GM19025 (cell line): Measurements from ENCODE around the gene PRXL2A.

Source experiments
- ATAC-seq: cut with Tn5 transposase; IDR thresholded peaks from one replicate; pipeline ENCODE4 v1.9.1; 2021; ENCODE audit warnings: mild to moderate bottlenecking, low read depth, moderate library complexity; ENCODE audit not compliant: unreplicated experiment

PRXL2A gene

GRCh38 chr10:80442879-80443278, 34.5 kb downstream of the PRXL2A start:
- ATAC-seq = no peak

DNA sequence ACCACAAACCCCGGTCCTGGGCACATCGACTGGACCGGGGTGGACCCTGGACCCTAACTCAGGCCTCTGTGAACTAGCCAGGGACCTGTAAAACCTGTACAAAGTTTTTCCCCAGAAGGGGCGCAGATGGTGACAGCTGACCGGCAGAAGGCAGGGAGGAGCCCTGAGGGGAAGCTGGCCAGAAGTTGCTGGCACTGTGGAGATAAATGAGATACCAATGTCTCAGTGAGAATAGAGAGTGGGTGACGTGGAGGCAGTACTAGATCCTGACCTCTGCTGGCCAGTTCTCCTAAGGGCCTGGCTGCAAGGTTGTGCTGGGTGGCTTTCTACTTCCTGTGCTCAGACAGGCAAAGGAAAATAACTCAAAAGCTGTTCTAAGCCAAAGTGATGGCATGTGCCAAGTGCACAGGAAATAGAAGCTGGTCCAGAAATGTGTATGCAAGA, 35.2 kb downstream of the PRXL2A start:
- ATAC-seq = no peak

DNA sequence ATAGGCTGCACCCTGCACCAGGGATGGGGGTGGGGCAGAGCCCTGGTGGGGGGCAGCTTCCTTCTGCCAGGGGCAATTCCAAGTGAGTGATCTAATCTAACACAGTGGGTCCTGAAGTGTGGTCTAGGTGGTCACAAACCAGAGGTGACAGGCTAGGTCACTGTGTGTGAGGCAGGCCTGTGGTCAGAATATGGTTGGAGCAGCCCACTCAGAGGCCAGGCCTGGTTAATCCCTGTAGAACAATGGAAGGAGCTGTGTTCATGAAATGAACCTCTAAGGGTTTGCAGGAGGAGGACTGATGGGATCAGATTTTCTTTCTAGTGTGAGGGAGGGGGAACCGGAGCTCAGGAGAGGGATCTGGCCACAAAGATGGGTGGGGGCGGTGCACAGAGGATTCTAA, 35.8 kb downstream of the PRXL2A start:
- ATAC-seq = no peak

GRCh38 chr10:80444646-80445319, 36.4 kb downstream of the PRXL2A start:
- peak; percentile 78 for ATAC-seq

DNA sequence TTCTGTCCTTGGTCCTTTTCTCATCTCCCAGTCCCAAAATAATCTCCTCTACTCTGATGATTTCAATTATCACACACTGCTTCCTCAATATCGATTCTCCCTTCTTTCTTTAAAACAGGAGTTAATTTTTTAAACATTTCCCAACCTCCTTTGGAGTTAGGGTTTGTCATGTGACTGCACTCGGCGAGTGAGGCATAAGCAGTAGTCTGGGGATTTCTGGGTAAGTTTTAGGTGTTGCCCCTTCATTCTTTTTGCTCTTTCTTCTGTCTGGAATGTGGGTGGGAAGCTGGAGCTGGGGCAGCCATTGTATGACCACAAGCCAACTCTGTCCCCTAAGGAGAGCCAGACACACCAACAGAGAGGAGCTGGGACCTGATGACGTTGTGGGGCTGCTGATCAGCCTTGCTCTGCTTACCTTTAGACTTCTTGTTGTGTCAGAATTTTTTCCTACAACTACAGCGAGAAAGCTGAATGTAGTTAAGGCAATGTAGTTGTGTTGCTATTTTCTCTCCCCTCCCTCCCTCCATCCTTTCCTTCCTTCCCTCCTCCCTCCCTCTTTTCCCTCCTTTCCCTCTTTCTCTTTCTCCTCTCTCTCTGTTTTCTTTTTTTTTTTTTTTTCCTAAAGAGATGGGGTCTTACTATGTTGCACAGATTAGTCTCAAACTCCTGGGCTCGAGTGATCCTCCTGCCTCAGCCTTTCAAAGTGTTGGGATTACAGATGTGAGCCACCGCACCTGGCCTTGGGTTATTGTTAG, 39.3 kb downstream of the PRXL2A start:
- no peak for ATAC-seq

GRCh38 chr10:80448209-80448942, 40.0 kb downstream of the PRXL2A start:
- ATAC-seq = no peak

GRCh38 chr10:80449520-80449919, 41.2 kb downstream of the PRXL2A start:
- no peak for ATAC-seq

DNA sequence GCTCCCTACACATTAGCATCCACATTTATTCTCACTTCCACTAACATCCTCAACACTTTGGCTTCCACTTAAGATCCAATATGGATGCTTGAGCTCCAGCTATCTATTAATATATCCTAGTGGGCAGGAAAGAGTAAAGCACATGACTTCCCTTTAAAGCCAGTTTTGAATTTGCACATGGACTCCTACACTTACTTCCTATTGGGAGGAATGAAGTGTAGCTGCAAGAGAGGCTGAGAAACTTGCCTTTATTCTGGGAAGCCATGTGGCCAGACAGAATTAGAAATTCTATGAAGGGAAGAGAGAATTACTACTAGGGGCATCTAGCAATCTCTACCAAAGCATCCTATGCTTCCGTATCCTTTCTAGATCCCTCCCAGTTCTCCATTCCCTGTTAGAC, 42.8 kb downstream of the PRXL2A start:
- ATAC-seq = no peak

DNA sequence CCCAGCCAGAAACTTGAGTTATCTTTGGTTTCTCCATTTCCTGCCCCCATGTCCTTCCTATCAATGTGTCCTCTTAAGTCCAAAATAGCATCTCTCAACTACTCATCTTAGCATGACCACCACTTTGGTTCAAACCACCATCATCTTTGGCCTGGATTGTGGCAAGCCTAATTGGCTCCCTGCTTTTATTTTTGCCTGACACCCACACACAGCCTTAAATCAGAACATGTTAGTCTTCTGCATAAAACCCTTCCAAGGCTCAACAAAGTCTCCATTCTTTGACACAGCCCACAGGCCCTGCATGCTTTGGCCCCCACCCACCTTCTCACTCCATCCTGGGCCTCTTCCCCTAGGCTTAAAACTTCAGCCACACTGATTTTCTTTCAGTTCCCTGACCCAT, 43.7 kb downstream of the PRXL2A start:
- ATAC-seq = no peak

DNA sequence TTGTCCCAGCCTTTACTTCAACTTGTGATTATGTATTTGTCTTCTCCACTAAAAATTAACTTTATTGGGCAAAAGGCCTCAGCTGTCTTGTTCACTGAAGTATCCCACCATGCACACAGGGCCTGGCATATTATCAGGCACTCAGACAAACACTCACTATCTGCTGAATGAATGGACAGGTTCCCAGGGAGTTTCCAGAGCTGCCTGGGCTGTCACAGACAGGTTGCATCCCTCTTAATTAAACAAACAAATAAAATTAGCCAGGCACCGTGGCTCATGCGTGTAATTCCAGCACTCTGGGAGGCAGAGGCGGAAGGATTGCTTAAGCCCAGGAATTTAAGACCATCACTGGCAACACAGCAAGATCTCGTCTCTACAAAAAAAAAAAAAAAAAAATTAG, 44.3 kb downstream of the PRXL2A start:
- ATAC-seq = no peak

DNA sequence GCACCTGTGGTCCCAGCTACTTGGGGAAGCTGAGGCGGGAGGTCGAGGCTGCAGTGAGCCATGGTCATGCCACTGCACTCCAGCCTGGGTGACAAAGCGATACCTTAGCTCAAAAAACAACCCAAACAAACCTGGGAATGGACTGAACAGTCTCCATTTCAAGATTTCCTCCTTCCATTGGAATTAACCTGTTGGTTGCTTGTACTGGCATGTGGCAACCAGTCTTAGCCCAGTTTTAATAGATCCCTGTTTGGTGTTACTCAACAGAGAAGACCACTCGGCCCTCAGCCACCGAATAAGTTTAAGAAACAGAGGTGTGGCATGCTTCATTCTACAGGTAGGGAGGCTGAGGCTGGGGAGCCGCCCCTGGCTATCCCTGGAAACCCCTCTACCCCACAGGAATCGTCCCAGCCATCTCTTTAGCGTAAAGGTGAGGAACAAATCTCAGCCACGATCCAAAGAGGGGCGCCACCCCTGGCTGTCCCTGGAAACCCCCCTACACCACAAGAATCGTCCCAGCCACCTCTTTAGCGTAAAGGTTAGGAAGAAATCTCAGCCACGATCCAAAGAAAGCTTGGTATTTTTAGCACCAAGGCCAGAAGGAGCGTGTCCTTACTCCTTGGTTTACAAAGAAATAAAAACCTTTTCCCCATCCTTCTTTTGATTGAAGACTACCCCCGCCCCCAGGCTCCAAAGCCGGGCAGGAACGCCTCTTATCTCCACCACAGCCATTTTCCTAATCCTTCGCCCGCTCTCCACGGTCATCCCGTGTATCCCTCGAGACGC, 44.9 kb downstream of the PRXL2A start:
- no peak for ATAC-seq

GRCh38 chr10:80453842-80454512, 45.6 kb downstream of the PRXL2A start, which contains the start of gene TSPAN14:
Gene TSPAN14 (plus strand): TSS chr10:80454310. CDS start chr10:80489234, 34,924 bp downstream.
- peak; percentile 68 for ATAC-seq

- peak; percentile 16 for ATAC-seq
Measured at GRCh38 chr10:80454513-80455460, 46.4 kb downstream of the PRXL2A start.

- no peak for ATAC-seq
Measured at GRCh38 chr10:80455461-80456349, 47.4 kb downstream of the PRXL2A start.

GRCh38 chr10:80457554-80458262, 49.4 kb downstream of the PRXL2A start:
- no peak for ATAC-seq

GRCh38 chr10:80458263-80458625, 49.9 kb downstream of the PRXL2A start:
- no peak for ATAC-seq

DNA sequence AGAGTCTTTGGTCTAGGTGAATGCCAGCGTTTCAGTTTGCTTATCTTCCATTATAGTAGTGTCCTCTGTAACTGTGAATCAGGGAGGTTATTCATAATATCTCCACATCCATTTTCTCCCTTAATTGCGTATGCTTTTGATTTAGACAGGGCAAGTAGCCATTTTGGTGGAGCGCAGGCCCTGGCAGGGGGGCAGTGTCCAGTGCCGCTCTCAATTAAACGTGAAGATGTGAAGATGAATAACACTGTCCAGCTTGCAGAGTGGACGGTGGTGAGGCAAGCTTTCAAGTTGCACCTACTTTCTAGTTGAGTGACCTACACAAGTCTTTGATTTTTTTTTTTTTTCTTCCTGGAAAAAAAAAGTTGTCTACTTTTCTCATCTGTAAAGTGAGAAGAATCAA, 50.3 kb downstream of the PRXL2A start:
- no peak for ATAC-seq
